ENCODE results near the gene CTXND2. TPM values are rescaled to one million over a fixed set of nuclear protein-coding genes. Genes with fewer than 3 reads are reported as not detected.

CTXND2 gene
- total and polyA plus RNA-seq, 2 of the 13 experiments (the other 11 are each of a cell fraction or from before 2014, with no cell fraction given) = not detected

GRCh38 chr1:150926097-150926741 is 39.3 kb downstream of the CTXND2 start, which contains the start of gene SETDB1 (continued):
- no peak for TF ChIP-seq ZNF280B (CRISPR knock-in tag; IDR thresholded peaks at IDR 0.05; ENCODE audit: borderline replicate concordance)
- 0 out of 2 replicates have a peak, but pooled peaks have one; percentile 46 for TF ChIP-seq RXRB (CRISPR knock-in tag; IDR thresholded peaks at IDR 0.05; ENCODE audit: borderline replicate concordance)
- TF ChIP-seq ARNTL (CRISPR knock-in tag; IDR thresholded peaks at IDR 0.05) = peak; percentile 92
- TF ChIP-seq SMARCC2 (IDR thresholded peaks at IDR 0.05) = no peak
- peak; percentile 42; the same call in 1 of the 2 replicates for TF ChIP-seq ZNF747 (CRISPR knock-in tag; IDR thresholded peaks at IDR 0.05; ENCODE audit: borderline replicate concordance)
- no peak for TF ChIP-seq ATF7-NPFF (CRISPR knock-in tag; IDR thresholded peaks at IDR 0.05; ENCODE audit: low read depth)
- peak; percentile 70; the same call in 1 of the 2 replicates for TF ChIP-seq MNT (IDR thresholded peaks at IDR 0.05)
- TF ChIP-seq ZBTB3 (CRISPR knock-in tag; IDR thresholded peaks at IDR 0.05; ENCODE audit: borderline replicate concordance, low read depth) = no peak
- no peak for TF ChIP-seq PRDM4 (CRISPR knock-in tag; IDR thresholded peaks at IDR 0.05; ENCODE audit: borderline replicate concordance)
- TF ChIP-seq SALL1 (CRISPR knock-in tag; IDR thresholded peaks at IDR 0.05) = peak; percentile 72
- TF ChIP-seq TFDP2 (CRISPR knock-in tag; IDR thresholded peaks at IDR 0.05) = peak; percentile 78
- TF ChIP-seq LCORL (IDR thresholded peaks at IDR 0.05) = no peak
- TF ChIP-seq LCORL (CRISPR knock-in tag; IDR thresholded peaks at IDR 0.05) = 0 out of 2 replicates have a peak, but pooled peaks have one; percentile 22
- TF ChIP-seq POGK (CRISPR knock-in tag; conservative IDR thresholded peaks at IDR 0.05) = no peak
- no peak for TF ChIP-seq ZNF296 (CRISPR knock-in tag; conservative IDR thresholded peaks at IDR 0.05)
- no peak for TF ChIP-seq MTERF4 (CRISPR knock-in tag; IDR thresholded peaks at IDR 0.05)
- no peak for TF ChIP-seq ZBTB1 (CRISPR knock-in tag; IDR thresholded peaks at IDR 0.05; ENCODE audit: borderline replicate concordance)
